ENCODE data around the gene PTMA. TPM values are rescaled to one million over a fixed set of nuclear protein-coding genes. Genes with fewer than 3 reads are reported as not detected.

PTMA gene
- total RNA-seq, 2 experiments from 2014 or later, result 2,106 to 2,969 TPM

GRCh38 chr2:231716666-231717280 lies 8.4 kb downstream of the PTMA start:
- no peaks in the 10 kb centered on the region for H3K27me3 Mint-ChIP-seq
- H3K4me1 Mint-ChIP-seq, result peaks cover 33% of the 10 kb centered on the region
- no peak overlapping the region for H3K4me3 Mint-ChIP-seq
- H3K27ac Mint-ChIP-seq, result no peak overlapping the region
- ChIA-PET CTCF (interaction anchor here (0.5 to 8.4 kb wide), 14 partner anchors 8 to 199 kb away, joined by 3 to 260 read pairs (median 6); partner anchors contain the start of gene COPS7B), POLR2A (interaction anchor here (0.6 to 8.4 kb wide), 4 partner anchors 41 to 103 kb away, joined by 3 to 85 read pairs (median 6); no protein-coding TSS in a partner anchor)
- ATAC-seq, result no peak
- H3K36me3 Mint-ChIP-seq (ENCODE audit: low read depth), result peaks cover 16% of the 10 kb centered on the region
- no peak for DNase-seq
- no peaks in the 10 kb centered on the region for H3K9me3 Mint-ChIP-seq (ENCODE audit: low read depth)
- intact Hi-C loops (cut with DNase I, micrococcal nuclease), result no loop called here

GRCh38 chr2:231717281-231718171 lies 9.2 kb downstream of the PTMA start:
- ChIA-PET CTCF (interaction anchor here (0.5 to 8.4 kb wide), 8 partner anchors 7 to 573 kb away, joined by 3 to 260 read pairs (median 21); no protein-coding TSS in a partner anchor), POLR2A (interaction anchor here (0.6 to 8.4 kb wide), 4 partner anchors 42 to 104 kb away, joined by 3 to 85 read pairs (median 6); no protein-coding TSS in a partner anchor)
- Mint-ChIP-seq H3K27me3 (no peaks in the 10 kb centered on the region), H3K4me1 (peaks cover 25% of the 10 kb centered on the region), H3K36me3 (ENCODE audit: low read depth) (peaks cover 9% of the 10 kb centered on the region), H3K4me3 (no peak overlapping the region), H3K27ac (no peak overlapping the region), H3K9me3 (ENCODE audit: low read depth) (no peaks in the 10 kb centered on the region)
- ATAC-seq (peak; percentile 41), DNase-seq (peak; percentile 73)
- intact Hi-C loops (cut with DNase I, micrococcal nuclease), result no loop called here

DNA sequence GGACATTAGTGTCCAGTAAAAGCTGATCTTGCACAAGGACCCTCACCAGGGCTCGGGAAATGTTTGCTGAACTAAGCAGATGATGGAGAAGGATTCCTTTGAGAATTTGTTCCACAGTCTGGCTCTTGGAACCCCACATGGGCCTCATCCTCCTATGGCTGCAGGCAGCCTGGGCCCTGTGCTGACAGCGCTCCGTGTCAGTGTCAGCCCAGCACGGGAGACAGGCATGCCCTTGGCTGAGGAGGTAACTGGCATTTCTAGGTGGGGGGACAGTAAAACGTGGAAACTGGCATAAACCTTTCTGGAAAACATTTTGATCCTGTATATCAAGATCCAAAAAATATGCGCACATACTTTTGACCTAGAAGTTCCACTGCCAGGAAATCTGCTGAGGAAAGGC lies 10.5 kb downstream of the PTMA start:
- Mint-ChIP-seq H3K27me3 (no peaks in the 10 kb centered on the region), H3K9me3 (ENCODE audit: low read depth) (no peaks in the 10 kb centered on the region), H3K4me3 (no peak overlapping the region), H3K36me3 (ENCODE audit: low read depth) (no peaks in the 10 kb centered on the region), H3K27ac (no peak overlapping the region), H3K4me1 (peaks cover 16% of the 10 kb centered on the region)
- DNase-seq, result no peak
- CTCF ChIA-PET, result interaction anchor here (0.5 to 8.4 kb wide), 4 partner anchors 43 to 110 kb away, joined by 3 to 260 read pairs (median 4); no protein-coding TSS in a partner anchor
- intact Hi-C loops (cut with DNase I, micrococcal nuclease), result no loop called here
- ATAC-seq, result no peak
- POLR2A ChIA-PET, result interaction anchor here (8.4 kb wide), 1 partner anchor 105 kb away, joined by 85 read pairs; no protein-coding TSS in a partner anchor

GRCh38 chr2:231720292-231720986 lies 12.1 kb downstream of the PTMA start:
- Mint-ChIP-seq H3K36me3 (ENCODE audit: low read depth) (no peaks in the 10 kb centered on the region), H3K4me1 (peaks cover 9% of the 10 kb centered on the region), H3K27me3 (no peaks in the 10 kb centered on the region), H3K4me3 (no peak overlapping the region), H3K9me3 (ENCODE audit: low read depth) (no peaks in the 10 kb centered on the region), H3K27ac (no peak overlapping the region)
- DNase-seq (no peak), ATAC-seq (no peak)
- POLR2A ChIA-PET, result no interaction called here
- CTCF ChIA-PET, result interaction anchor here (0.9 to 1.8 kb wide), 2 partner anchors 14 to 43 kb away, joined by 5 to 6 read pairs; no protein-coding TSS in a partner anchor
- intact Hi-C loops (cut with DNase I, micrococcal nuclease), result no loop called here

DNA sequence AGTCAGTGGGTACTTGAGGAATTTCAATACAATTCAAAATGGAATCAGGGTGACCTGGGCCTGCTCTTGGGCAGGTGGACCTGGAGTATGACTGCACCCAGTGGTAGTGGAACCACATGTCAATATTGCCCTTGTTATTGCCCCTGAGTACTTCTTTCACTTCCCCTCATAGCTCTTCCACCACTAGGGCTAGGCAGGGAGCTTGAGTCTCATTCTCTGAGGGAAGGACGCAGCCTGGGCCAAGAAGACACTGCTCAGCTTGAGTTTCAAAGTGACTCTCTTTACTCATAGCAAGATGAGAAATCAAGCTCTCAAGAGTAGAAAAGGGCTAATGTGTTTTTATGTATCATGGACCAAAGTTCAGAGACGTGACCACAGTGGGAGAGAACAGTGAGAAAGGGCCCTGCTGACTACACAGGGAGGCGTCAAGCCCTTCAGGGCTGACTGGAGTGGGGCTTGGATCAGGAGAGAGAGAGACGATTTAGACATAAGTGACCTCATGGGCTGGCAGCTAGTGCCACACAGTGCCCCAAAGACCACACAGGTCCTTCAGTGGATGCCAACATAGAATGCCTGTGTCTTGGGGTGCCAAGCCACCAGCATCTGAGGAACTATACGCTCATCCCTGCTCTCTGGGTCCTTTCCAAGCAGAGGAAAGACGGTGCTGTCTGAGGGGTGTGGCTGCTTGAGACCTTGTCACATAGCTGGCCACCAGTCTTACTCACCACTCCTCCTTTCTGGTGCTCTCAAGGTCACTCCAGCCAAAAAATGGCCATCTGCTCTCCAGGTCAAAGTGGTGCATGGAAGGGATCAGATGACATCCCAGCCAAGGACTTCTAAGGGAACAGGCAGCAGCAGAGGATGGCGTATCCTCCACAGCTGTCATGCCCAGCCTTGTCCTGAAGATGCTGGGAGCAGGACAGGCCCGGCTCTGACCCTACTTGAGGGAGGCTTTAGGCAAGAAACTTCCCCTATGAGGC lies 13.0 kb downstream of the PTMA start:
- ATAC-seq (peak; percentile 43), DNase-seq (no peak)
- Mint-ChIP-seq H3K36me3 (ENCODE audit: low read depth) (no peaks in the 10 kb centered on the region), H3K9me3 (ENCODE audit: low read depth) (no peaks in the 10 kb centered on the region), H3K4me3 (no peak overlapping the region), H3K27me3 (no peaks in the 10 kb centered on the region), H3K4me1 (peaks cover 7% of the 10 kb centered on the region), H3K27ac (no peak overlapping the region)
- intact Hi-C loops (cut with DNase I, micrococcal nuclease), result no loop called here
- ChIA-PET POLR2A (no interaction called here), CTCF (interaction anchor here (1.0 to 1.8 kb wide), 2 partner anchors 19 to 44 kb away, joined by 3 to 6 read pairs; no protein-coding TSS in a partner anchor)

GRCh38 chr2:231722721-231723307 lies 14.5 kb downstream of the PTMA start:
- Mint-ChIP-seq H3K27ac (no peak overlapping the region), H3K4me3 (no peak overlapping the region), H3K27me3 (no peaks in the 10 kb centered on the region), H3K9me3 (ENCODE audit: low read depth) (no peaks in the 10 kb centered on the region), H3K36me3 (ENCODE audit: low read depth) (no peaks in the 10 kb centered on the region), H3K4me1 (no peaks in the 10 kb centered on the region)
- DNase-seq (no peak), ATAC-seq (no peak)
- intact Hi-C loops (cut with DNase I, micrococcal nuclease), result no loop called here
- CTCF ChIA-PET, result no interaction called here
- POLR2A ChIA-PET, result no interaction called here

GRCh38 chr2:231725476-231725875 lies 17.2 kb downstream of the PTMA start:
- POLR2A ChIA-PET, result interaction anchor here (1.3 kb wide), 1 partner anchor 12 kb away, joined by 3 read pairs; no protein-coding TSS in a partner anchor
- Mint-ChIP-seq H3K27me3 (no peaks in the 10 kb centered on the region), H3K4me3 (no peak overlapping the region)

DNA sequence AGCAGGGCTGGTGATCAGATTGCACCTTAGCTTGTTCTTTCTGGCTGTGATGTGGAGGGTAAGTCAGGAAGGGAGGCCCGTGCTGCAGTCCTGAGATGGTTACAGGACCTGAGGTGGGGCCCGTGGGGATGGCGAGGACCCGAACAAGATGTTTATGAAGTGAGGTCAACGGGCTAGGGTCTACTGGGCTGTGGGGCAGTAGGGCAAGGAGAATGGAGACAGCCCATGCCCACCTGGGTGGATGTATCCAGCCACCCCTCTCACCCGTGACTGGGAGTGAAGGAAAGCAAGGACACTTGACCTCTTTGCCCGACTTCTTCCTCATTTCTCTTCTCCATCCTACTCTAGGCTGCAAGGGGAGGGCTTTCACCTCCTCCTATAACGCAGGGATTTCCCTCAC lies 18.0 kb downstream of the PTMA start:
- ATAC-seq (no peak), DNase-seq (no peak)
- Mint-ChIP-seq H3K9me3 (ENCODE audit: low read depth) (no peaks in the 10 kb centered on the region), H3K4me1 (no peaks in the 10 kb centered on the region), H3K27ac (no peak overlapping the region), H3K27me3 (no peaks in the 10 kb centered on the region), H3K4me3 (no peak overlapping the region), H3K36me3 (ENCODE audit: low read depth) (no peaks in the 10 kb centered on the region)
- ChIA-PET POLR2A (interaction anchor here (1.3 kb wide), 1 partner anchor 12 kb away, joined by 3 read pairs; no protein-coding TSS in a partner anchor), CTCF (interaction anchor here (1.5 to 3.1 kb wide), 3 partner anchors 11 to 49 kb away, joined by 3 to 37 read pairs (median 10); no protein-coding TSS in a partner anchor)
- intact Hi-C loops (cut with DNase I, micrococcal nuclease), result no loop called here

More at GRCh38 chr2:231725476-231725875, 17.2 kb downstream of the PTMA start:
- Mint-ChIP-seq H3K9me3 (ENCODE audit: low read depth) (no peaks in the 10 kb centered on the region), H3K27ac (no peak overlapping the region), H3K36me3 (ENCODE audit: low read depth) (no peaks in the 10 kb centered on the region), H3K4me1 (no peaks in the 10 kb centered on the region)
- DNase-seq (no peak), ATAC-seq (no peak)
- CTCF ChIA-PET, result interaction anchor here (1.0 to 3.1 kb wide), 5 partner anchors 10 to 208 kb away, joined by 3 to 37 read pairs (median 3); no protein-coding TSS in a partner anchor
- intact Hi-C loops (cut with DNase I, micrococcal nuclease), result no loop called here

DNA sequence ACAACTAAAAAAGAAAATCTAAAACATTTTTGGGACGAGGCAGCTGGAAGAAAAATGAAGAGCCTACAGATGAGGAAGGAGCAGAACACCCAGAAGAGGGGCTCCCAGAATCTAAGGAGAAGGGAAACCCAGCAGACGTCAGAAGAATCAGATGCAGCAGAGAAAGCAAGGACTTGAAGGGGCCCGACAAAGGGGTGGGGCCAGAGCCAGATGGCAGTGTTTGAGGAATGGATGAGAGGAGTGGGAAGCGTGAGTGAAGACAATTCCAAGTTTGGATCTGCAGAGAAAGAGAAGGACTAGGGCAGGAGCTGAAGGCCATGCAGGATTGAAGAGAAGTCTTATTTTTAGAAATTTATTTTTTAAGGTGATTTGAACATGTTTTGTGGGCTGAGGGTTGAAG lies 19.3 kb downstream of the PTMA start:
- H3K27me3 Mint-ChIP-seq, result no peaks in the 10 kb centered on the region
- no peaks in the 10 kb centered on the region for H3K36me3 Mint-ChIP-seq (ENCODE audit: low read depth)
- CTCF ChIA-PET, result interaction anchor here (0.7 to 1.0 kb wide), 3 partner anchors 13 to 114 kb away, joined by 3 read pairs; no protein-coding TSS in a partner anchor
- DNase-seq, result no peak
- intact Hi-C loops (cut with DNase I, micrococcal nuclease), result no loop called here
- no peak overlapping the region for H3K4me3 Mint-ChIP-seq
- H3K9me3 Mint-ChIP-seq (ENCODE audit: low read depth), result no peaks in the 10 kb centered on the region
- ATAC-seq, result no peak
- H3K27ac Mint-ChIP-seq, result no peak overlapping the region
- no peaks in the 10 kb centered on the region for H3K4me1 Mint-ChIP-seq
- POLR2A ChIA-PET, result interaction anchor here (0.6 to 0.7 kb wide), 2 partner anchors 45 to 574 kb away, joined by 5 to 7 read pairs; no protein-coding TSS in a partner anchor

DNA sequence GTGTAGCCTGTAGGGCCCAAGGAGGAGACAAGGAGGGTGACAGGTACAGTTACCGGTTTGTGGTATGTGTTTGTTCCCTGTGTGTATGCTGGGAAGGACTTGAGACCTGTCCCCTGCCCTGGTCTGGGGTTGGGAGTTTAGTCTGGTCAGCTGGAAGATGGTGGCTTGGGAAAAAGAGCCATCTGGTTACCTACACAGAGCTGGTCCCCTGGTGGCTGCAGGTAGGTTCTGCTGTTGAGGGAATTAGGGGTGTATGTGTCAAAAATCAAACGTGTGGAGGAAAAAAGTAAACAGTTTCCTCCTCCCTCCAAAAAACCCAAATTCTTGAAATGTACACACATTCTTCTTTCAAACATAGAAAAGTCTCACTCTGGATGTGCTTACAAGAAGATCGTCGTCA lies 24.3 kb downstream of the PTMA start:
- Mint-ChIP-seq H3K27ac (no peak overlapping the region), H3K4me3 (no peak overlapping the region), H3K36me3 (ENCODE audit: low read depth) (peaks cover 9% of the 10 kb centered on the region), H3K27me3 (no peaks in the 10 kb centered on the region), H3K4me1 (no peaks in the 10 kb centered on the region), H3K9me3 (ENCODE audit: low read depth) (no peaks in the 10 kb centered on the region)
- POLR2A ChIA-PET, result interaction anchor here (0.6 kb wide), 1 partner anchor 144 kb away, joined by 4 read pairs; no protein-coding TSS in a partner anchor
- CTCF ChIA-PET, result interaction anchor here (0.9 kb wide), 1 partner anchor 55 kb away, joined by 5 read pairs; no protein-coding TSS in a partner anchor
- DNase-seq (no peak), ATAC-seq (no peak)
- intact Hi-C loops (cut with DNase I, micrococcal nuclease), result no loop called here

All from activated CD4-positive, alpha-beta T cell treated with anti-CD3 and anti-CD28 coated beads for 36 hours (primary cell).